Activated T-helper 1 cell treated with anti-CD3 and anti-CD28 coated beads, Interleukin-12 subunit alpha, Interleukin-12 subunit beta, Interleukin-2, Interleukin-4 antibody, amounts not matched to agents 30 ng/mL and 10 ng/mL and 1 ng/mL, durations not matched to agents 14 hours and 24 hours and 36 hours (primary cell): ENCODE measurements around the gene ACAN. TPM values are rescaled to one million over a fixed set of nuclear protein-coding genes. Genes with fewer than 3 reads are reported as not detected.

Experiments used
- DNase-seq: peaks from one replicate; pipeline ENCODE4 v3.0.0; 2021; ENCODE audit warnings: low spot score
- H3K27ac Mint-ChIP-seq: one replicate; pipeline ENCODE4 v1.8.0; 2021; ENCODE audit warnings: mild to moderate bottlenecking, mixed read lengths
- H3K27me3 Mint-ChIP-seq: one replicate; pipeline ENCODE4 v1.8.0; 2022; ENCODE audit warnings: mild to moderate bottlenecking, moderate library complexity, mixed read lengths; ENCODE audit not compliant: insufficient read depth
- H3K36me3 Mint-ChIP-seq: one replicate; pipeline ENCODE4 v1.8.0; 2021; ENCODE audit warnings: low read depth, mixed read lengths
- H3K4me1 Mint-ChIP-seq: one replicate; pipeline ENCODE4 v1.8.0; 2021; ENCODE audit warnings: low read depth, mixed read lengths
- H3K4me3 Mint-ChIP-seq: one replicate; pipeline ENCODE4 v1.8.0; 2021; ENCODE audit warnings: mild to moderate bottlenecking, moderate library complexity, mixed read lengths
- H3K9me3 Mint-ChIP-seq: one replicate; pipeline ENCODE4 v1.8.0; 2021; ENCODE audit warnings: mixed read lengths
- intact Hi-C: fragments of 100-400 bp; cut with micrococcal nuclease; formaldehyde crosslinking; loops from one replicate; pipeline ENCODE4 v1.15.1; 2024
- total RNA-seq: library from RNA; stranded (reverse); gene quantifications from 2 replicates; pipeline ENCODE4 v1.2.3, GENCODE V29; 2022

The ACAN gene
- total RNA-seq, 1 donor from 2014 or later, result not detected

- peak; percentile 61 for DNase-seq
- Mint-ChIP-seq H3K4me1 (peaks cover 35% of the 10 kb centered on the region), H3K27ac (peak within 1 kb of the TSS; percentile 87), H3K27me3 (no peaks in the 10 kb centered on the region), H3K4me3 (peak within 1 kb of the TSS; percentile 86), H3K9me3 (no peaks in the 10 kb centered on the region), H3K36me3 (peaks cover 1% of the 10 kb centered on the region)
- intact Hi-C loops, result loop anchor here (1.0 to 10.0 kb wide), 7 partner anchors 9 to 440 kb away; partner anchors contain the start of genes ABHD2, FANCI, MFGE8 and POLG
These were observed 91.9 kb downstream of the ACAN start, which contains the start of gene HAPLN3 for GRCh38 chr15:88894819-88895767. TSS of gene HAPLN3 (minus strand) at chr15:88895544. CDS start at chr15:88887298, 8,246 bp downstream.

GRCh38 chr15:88896333-88897033 is 93.2 kb downstream of the ACAN start:
- Mint-ChIP-seq H3K36me3 (no peaks in the 10 kb centered on the region), H3K9me3 (no peaks in the 10 kb centered on the region)

DNA sequence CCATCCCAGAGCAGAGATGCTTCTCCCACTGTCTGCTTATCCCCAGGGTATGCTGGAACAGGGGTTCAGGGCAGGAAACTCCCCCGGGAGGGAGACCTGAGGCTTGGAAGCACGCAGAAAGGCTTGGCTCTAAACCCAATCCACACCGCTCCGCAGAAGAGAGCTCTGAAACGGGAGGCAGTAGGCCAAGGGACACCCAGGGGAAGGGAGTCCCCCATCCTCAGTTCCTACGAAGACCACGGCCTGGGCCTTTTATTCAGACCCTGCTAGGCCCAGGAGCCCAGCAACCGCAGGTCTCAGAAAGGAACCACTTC is 93.9 kb downstream of the ACAN start:
- Mint-ChIP-seq H3K27me3 (no peaks in the 10 kb centered on the region), H3K9me3 (no peaks in the 10 kb centered on the region), H3K27ac (no peak overlapping the region), H3K4me3 (no peak overlapping the region), H3K36me3 (no peaks in the 10 kb centered on the region), H3K4me1 (peaks cover 35% of the 10 kb centered on the region)
- intact Hi-C loops, result loop anchor here (1.0 to 10.0 kb wide), 3 partner anchors 273 to 438 kb away; partner anchors contain the start of genes FANCI and POLG
- DNase-seq, result no peak

More at GRCh38 chr15:88896333-88897033, 93.2 kb downstream of the ACAN start:
- intact Hi-C loops, result loop anchor here (1.0 to 10.0 kb wide), 3 partner anchors 272 to 438 kb away; partner anchors contain the start of genes FANCI and POLG
- Mint-ChIP-seq H3K4me3 (peak overlapping the region; percentile 31), H3K4me1 (peaks cover 35% of the 10 kb centered on the region), H3K27me3 (no peaks in the 10 kb centered on the region), H3K27ac (peak overlapping the region; percentile 8)
- DNase-seq, result no peak

- intact Hi-C loops, result loop anchor here (1.0 to 10.0 kb wide), 3 partner anchors 273 to 437 kb away; partner anchors contain the start of genes FANCI and POLG
- peak; percentile 78 for DNase-seq
- peaks cover 35% of the 10 kb centered on the region for H3K4me1 Mint-ChIP-seq
- H3K27me3 Mint-ChIP-seq, result no peaks in the 10 kb centered on the region
- H3K4me3 Mint-ChIP-seq, result no peak overlapping the region
- no peaks in the 10 kb centered on the region for H3K36me3 Mint-ChIP-seq
- no peaks in the 10 kb centered on the region for H3K9me3 Mint-ChIP-seq
- H3K27ac Mint-ChIP-seq, result no peak overlapping the region
These were observed 94.4 kb downstream of the ACAN start for GRCh38 chr15:88897456-88898194.

GRCh38 chr15:88898736-88899135 is 95.5 kb downstream of the ACAN start:
- Mint-ChIP-seq H3K9me3 (no peaks in the 10 kb centered on the region), H3K27me3 (no peaks in the 10 kb centered on the region)
- no peak for DNase-seq

GRCh38 chr15:88899251-88899650 is 96.0 kb downstream of the ACAN start:
- intact Hi-C loops, result loop anchor here (10.0 kb wide), 2 partner anchors 346 to 436 kb away; partner anchors contain the start of genes FANCI and POLG
- H3K9me3 Mint-ChIP-seq, result no peaks in the 10 kb centered on the region
- H3K27ac Mint-ChIP-seq, result no peak overlapping the region

More at GRCh38 chr15:88898736-88899135, 95.5 kb downstream of the ACAN start:
- no peak overlapping the region for H3K27ac Mint-ChIP-seq
- intact Hi-C loops, result loop anchor here (10.0 kb wide), 2 partner anchors 346 to 436 kb away; partner anchors contain the start of genes FANCI and POLG
- H3K4me3 Mint-ChIP-seq, result no peak overlapping the region
- peaks cover 27% of the 10 kb centered on the region for H3K4me1 Mint-ChIP-seq
- no peaks in the 10 kb centered on the region for H3K36me3 Mint-ChIP-seq

DNA sequence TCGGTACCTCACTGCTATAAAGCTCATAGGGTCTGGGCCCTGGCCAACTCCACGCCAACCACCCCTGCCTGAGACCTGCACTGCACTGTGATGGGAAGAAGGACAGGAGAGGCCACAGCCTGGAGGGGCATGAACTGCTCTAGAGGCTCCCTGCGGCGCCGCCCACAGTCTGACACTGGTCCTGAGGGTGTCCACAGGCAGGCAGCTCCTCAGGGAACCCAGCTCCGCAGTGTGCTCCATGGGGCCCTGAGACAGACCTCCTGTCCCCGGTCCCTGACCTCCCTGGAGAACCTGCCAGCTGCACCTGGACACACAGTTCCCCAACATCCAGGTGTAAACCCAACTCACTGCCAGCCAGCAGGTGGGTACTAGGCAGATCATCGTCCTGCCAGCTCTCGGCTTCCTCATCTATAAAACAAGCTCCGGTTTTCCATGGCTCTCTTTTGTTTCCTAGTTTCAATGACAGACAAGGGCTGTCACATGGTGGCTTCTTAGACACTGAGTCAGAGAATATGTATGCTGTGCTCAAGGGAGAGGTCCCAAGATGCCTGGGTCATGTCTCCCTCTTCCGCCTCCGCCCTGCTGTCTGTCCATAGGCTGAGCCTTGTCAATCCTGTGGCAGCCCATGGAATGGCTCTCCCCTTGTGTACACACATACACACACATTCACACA is 97.2 kb downstream of the ACAN start:
- H3K27ac Mint-ChIP-seq, result peak overlapping the region; percentile 0
- DNase-seq, result no peak
- no peaks in the 10 kb centered on the region for H3K27me3 Mint-ChIP-seq
- H3K4me1 Mint-ChIP-seq, result peaks cover 36% of the 10 kb centered on the region
- intact Hi-C loops, result no loop called here
- H3K36me3 Mint-ChIP-seq, result no peaks in the 10 kb centered on the region
- H3K4me3 Mint-ChIP-seq, result no peak overlapping the region
- H3K9me3 Mint-ChIP-seq, result no peaks in the 10 kb centered on the region

More at GRCh38 chr15:88899251-88899650, 96.0 kb downstream of the ACAN start:
- no peak for DNase-seq
- no peaks in the 10 kb centered on the region for H3K27me3 Mint-ChIP-seq
- no peaks in the 10 kb centered on the region for H3K36me3 Mint-ChIP-seq
- H3K4me3 Mint-ChIP-seq, result no peak overlapping the region
- peaks cover 27% of the 10 kb centered on the region for H3K4me1 Mint-ChIP-seq

DNA sequence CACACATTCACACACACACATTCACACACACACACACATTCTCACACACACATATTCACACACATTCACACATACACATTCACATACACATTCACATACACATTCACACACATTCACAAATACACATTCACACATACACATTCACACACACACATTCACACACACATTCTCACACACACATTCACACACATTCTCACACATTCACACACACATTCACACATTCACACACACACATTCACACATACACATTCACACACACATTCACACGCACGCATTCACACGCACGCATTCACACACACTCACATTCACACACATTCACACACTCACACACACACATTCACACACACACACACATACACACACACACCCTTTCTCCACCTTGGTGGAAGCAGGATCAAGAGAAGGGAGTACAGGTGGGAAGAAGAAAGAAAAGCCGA is 97.8 kb downstream of the ACAN start:
- H3K36me3 Mint-ChIP-seq, result no peaks in the 10 kb centered on the region
- no peaks in the 10 kb centered on the region for H3K9me3 Mint-ChIP-seq
- H3K4me3 Mint-ChIP-seq, result no peak overlapping the region
- DNase-seq, result no peak
- H3K4me1 Mint-ChIP-seq, result peaks cover 34% of the 10 kb centered on the region
- peak overlapping the region; percentile 0 for H3K27ac Mint-ChIP-seq
- intact Hi-C loops, result no loop called here
- H3K27me3 Mint-ChIP-seq, result no peaks in the 10 kb centered on the region

DNA sequence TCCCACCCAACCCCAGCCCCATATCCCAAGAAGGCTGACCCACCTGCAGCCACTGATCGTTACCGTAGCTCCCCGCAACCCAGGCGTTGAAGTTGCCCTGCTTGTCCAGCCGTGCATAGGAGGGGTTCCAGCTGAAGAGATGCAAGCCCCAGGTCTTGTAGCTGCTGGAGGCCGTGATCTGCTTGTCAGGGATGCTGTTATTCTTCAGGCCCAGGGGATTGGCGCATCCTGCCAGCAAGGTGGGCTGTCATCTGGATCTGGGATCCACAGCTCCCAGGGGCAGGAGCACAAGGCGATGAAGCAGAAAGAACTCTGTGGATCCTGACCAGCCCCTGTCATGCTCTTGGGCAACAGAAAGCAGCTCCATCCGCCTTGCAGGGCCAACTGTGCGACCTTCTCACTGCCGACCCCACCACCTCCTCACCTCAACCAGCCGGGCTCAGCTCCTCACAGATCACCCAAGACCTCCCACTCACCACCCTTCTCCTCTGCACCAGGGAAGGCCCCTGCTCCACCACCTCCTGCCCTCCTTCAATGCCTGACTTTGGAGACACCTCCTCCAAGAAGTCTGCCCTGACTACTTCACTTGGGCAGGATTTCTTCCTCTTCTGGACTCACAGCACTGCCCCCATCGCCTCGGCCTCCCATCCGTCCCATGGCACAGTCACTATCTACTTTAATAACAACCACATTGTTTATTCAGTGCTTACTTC is 98.4 kb downstream of the ACAN start:
- intact Hi-C loops, result no loop called here
- Mint-ChIP-seq H3K4me1 (peaks cover 34% of the 10 kb centered on the region), H3K27me3 (no peaks in the 10 kb centered on the region), H3K4me3 (no peak overlapping the region), H3K27ac (no peak overlapping the region), H3K36me3 (no peaks in the 10 kb centered on the region), H3K9me3 (no peaks in the 10 kb centered on the region)
- DNase-seq, result no peak

- Mint-ChIP-seq H3K36me3 (no peaks in the 10 kb centered on the region), H3K4me3 (no peak overlapping the region), H3K27me3 (no peaks in the 10 kb centered on the region), H3K27ac (no peak overlapping the region), H3K4me1 (peaks cover 28% of the 10 kb centered on the region), H3K9me3 (no peaks in the 10 kb centered on the region)
- DNase-seq, result no peak
- intact Hi-C loops, result no loop called here
These were observed 99.1 kb downstream of the ACAN start for GRCh38 chr15:88902221-88902835.

DNA sequence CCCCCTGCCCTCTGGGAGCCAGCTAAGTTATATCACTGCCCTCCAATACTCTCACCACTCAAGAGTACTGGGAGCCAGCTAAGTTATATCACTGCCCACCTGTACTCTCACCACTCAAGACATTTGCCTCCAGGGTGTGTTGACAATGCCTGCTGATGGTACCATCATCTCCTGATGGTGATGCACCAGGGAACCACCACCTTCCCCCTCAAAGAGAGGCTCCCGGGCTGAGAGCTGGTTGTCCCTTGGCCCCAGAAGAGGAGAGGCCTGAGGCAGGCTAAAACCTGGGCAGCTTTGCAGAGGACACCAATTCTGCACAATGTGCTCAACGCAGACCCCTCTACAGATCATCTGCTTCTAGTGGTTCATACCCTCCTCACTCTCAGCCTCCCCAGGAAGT is 99.6 kb downstream of the ACAN start:
- H3K9me3 Mint-ChIP-seq, result no peaks in the 10 kb centered on the region
- H3K4me1 Mint-ChIP-seq, result peaks cover 22% of the 10 kb centered on the region
- no peak overlapping the region for H3K4me3 Mint-ChIP-seq
- DNase-seq, result no peak
- intact Hi-C loops, result no loop called here
- H3K27me3 Mint-ChIP-seq, result no peaks in the 10 kb centered on the region
- no peak overlapping the region for H3K27ac Mint-ChIP-seq
- H3K36me3 Mint-ChIP-seq, result no peaks in the 10 kb centered on the region
